DOHH2 (cell line): ENCODE measurements around the gene GART.

Experiments
- CTCF ChIP-seq: fragments of 200-600 bp; sonication (generic); IDR thresholded peaks from one replicate; pipeline ENCODE4 v1.5.1; 2014; ENCODE audit warnings: antibody characterized with exemption, mild to moderate bottlenecking, low read depth, low read length; ENCODE audit not compliant: poor library complexity, severe bottlenecking
- EZH2phosphoT487 ChIP-seq: fragments of 200-600 bp; sonication (generic); IDR thresholded peaks from 2 replicates; pipeline ENCODE4 v1.6.1; 2017; ENCODE audit warnings: borderline replicate concordance, mild to moderate bottlenecking, antibody characterized with exemption, low read length, moderate library complexity, mixed read lengths

GRCh38 chr21:33505833-33506232 is 36.1 kb downstream of the GART start:
- TF ChIP-seq CTCF (no peak), EZH2phosphoT487 (no peak)
